Measurements from ENCODE around the gene DDRGK1. TPM values are rescaled to one million over a fixed set of nuclear protein-coding genes. Genes with fewer than 3 reads are reported as not detected.

Gene DDRGK1
- total RNA-seq, 1 donor from 2014 or later = 89.8 TPM

GRCh38 chr20:3243718-3244358 is 39.4 kb upstream of the DDRGK1 start:
- Histone ChIP-seq H3K4me3 (no peak overlapping the region), H3K27me3 (ENCODE audit: low read depth) (peaks cover 25% of the 10 kb centered on the region), H3K36me3 (no peaks in the 10 kb centered on the region), H3K27ac (no peak overlapping the region), H3K4me1 (peaks cover 12% of the 10 kb centered on the region), H3K9me3 (no peaks in the 10 kb centered on the region)
- intact Hi-C loops (cut with DNase I) = no loop called here
- DNase-seq = no peak
- ATAC-seq = no peak
- TF ChIP-seq CTCF (IDR thresholded peaks at IDR 0.05) = no peak

- peaks cover 15% of the 10 kb centered on the region for H3K4me1 ChIP-seq
- H3K4me3 ChIP-seq = no peak overlapping the region
- peaks cover 32% of the 10 kb centered on the region for H3K27me3 ChIP-seq (ENCODE audit: low read depth)
- H3K36me3 ChIP-seq = no peaks in the 10 kb centered on the region
- no peaks in the 10 kb centered on the region for H3K9me3 ChIP-seq
- ATAC-seq = no peak
- intact Hi-C loops (cut with DNase I) = no loop called here
- no peak overlapping the region for H3K27ac ChIP-seq
- no peak for TF ChIP-seq CTCF (IDR thresholded peaks at IDR 0.05)
- no peak for DNase-seq
Observed at GRCh38 chr20:3242172-3242692, 37.8 kb upstream of the DDRGK1 start.

DNA sequence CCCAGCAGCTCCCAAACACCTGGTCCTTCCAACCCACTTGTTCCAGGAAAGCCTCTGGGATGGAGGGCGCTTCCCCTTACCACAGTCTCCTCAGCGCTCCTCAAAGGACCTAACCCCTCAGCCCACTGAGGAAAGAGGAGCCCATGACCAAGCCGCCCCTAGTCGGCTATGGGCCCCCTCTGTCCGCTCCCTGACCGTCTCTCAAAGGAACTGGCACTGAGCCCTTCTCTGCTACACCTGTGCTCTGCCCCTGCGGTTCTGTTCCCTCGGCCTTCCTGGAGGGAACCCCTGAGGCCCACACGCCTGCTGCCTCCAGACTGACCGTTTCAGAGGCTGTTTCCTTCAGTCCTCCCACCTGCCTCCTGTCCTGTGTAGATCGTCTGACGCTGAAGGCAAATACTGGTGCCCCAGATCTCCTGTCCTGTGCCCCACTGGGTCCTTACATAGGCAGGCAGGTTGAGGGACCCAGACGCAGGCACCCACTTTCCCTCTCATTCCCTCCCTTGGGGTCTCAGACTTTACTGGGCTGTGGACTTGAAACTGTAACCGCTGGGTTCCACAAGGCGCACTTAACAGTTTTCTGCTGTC is 36.4 kb upstream of the DDRGK1 start:
- Histone ChIP-seq H3K4me3 (no peak overlapping the region), H3K4me1 (peaks cover 15% of the 10 kb centered on the region), H3K27ac (no peak overlapping the region), H3K27me3 (ENCODE audit: low read depth) (peaks cover 42% of the 10 kb centered on the region), H3K36me3 (no peaks in the 10 kb centered on the region), H3K9me3 (no peaks in the 10 kb centered on the region)
- no peak for DNase-seq
- TF ChIP-seq CTCF (IDR thresholded peaks at IDR 0.05) = no peak
- intact Hi-C loops (cut with DNase I) = no loop called here
- no peak for ATAC-seq

DNA sequence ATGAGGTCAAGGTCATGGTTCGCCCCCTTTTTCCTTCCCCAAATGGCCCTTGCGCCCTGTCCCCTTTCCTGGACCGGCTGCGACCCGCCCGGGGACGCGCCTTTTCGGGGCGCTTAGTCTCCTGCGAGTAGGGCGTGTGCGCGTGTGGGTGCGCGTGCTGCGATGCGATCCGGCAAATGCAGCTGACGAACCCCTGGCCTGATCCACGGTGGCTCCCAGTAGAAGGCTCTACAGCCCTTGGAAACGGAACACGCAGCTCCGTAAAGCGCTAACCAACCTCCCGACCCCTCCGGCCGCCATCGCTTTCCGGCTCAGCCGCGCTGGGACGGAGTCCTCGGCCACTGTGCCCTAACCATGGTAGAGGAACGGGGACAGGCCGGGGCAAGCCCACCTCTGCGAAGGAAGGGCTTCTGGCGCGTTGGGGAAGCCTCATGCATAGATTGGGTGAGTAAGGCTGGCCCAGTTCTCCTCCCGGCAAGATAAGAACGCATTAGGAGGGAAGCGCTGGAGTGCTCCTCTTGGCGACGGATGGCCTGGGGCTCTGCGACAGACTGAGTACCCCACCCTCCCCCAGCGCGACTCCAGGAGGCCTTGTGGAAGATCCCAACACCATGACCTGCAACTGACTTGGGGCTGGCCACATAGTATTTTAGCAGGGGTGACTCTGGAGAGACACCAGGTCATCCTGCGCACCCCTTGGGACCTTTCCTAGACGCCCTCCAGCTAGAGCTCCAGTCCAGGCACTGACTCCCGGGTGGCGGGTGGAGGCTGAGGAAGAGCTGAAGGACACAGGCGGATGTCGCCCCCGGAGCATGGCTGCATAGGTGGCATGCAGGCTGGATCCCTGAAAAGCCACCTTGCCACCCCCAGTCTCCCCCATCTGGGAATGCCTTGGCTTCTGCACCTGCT is 35.6 kb upstream of the DDRGK1 start:
- intact Hi-C loops (cut with DNase I) = no loop called here
- Histone ChIP-seq H3K4me3 (peak overlapping the region; percentile 73), H3K27me3 (ENCODE audit: low read depth) (peaks cover 42% of the 10 kb centered on the region), H3K9me3 (no peaks in the 10 kb centered on the region), H3K36me3 (no peaks in the 10 kb centered on the region), H3K27ac (no peak overlapping the region), H3K4me1 (peaks cover 15% of the 10 kb centered on the region)
- ATAC-seq (peak; percentile 38 to 46), DNase-seq (no peak)
- no peak for TF ChIP-seq CTCF (IDR thresholded peaks at IDR 0.05)

- Histone ChIP-seq H3K4me1 (peaks cover 15% of the 10 kb centered on the region), H3K36me3 (no peaks in the 10 kb centered on the region), H3K4me3 (peak within 1 kb of the TSS; percentile 73), H3K9me3 (no peaks in the 10 kb centered on the region), H3K27me3 (ENCODE audit: low read depth) (peaks cover 45% of the 10 kb centered on the region), H3K27ac (no peak within 1 kb of the TSS)
- ATAC-seq (peak; percentile 81 to 87), DNase-seq (peak; percentile 87)
- intact Hi-C loops (cut with DNase I) = no loop called here
- no peak for TF ChIP-seq CTCF (IDR thresholded peaks at IDR 0.05)
Observed at GRCh38 chr20:3239026-3239866, 34.8 kb upstream of the DDRGK1 start, which contains the start of gene SLC4A11. Gene SLC4A11, minus strand, starts transcription at chr20:3239190. Its CDS starts 53 bp downstream, at chr20:3239137.
